Mesendoderm (in vitro differentiated cells): Measurements from ENCODE around the gene MAML3.
A peak's percentile ranks its signal among the peaks of the same experiment; 100 is the strongest.

Experiments
- DNase-seq: peaks from one replicate; pipeline ENCODE4 v3.0.0; 2013
- H2AK5ac ChIP-seq: 2 replicates; pipeline ENCODE4 v1.6.1; 2013; ENCODE audit warnings: low read length, inconsistent platforms
- H2BK120ac ChIP-seq: 2 replicates; pipeline ENCODE4 v1.6.1; 2013; ENCODE audit warnings: low read depth, mild to moderate bottlenecking, low read length, moderate library complexity, mixed read lengths
- H2BK15ac ChIP-seq: replicated peaks from 2 replicates; pipeline ENCODE4 v1.6.1; 2013; ENCODE audit warnings: low read depth, mild to moderate bottlenecking, moderate library complexity
- H2BK5ac ChIP-seq: 2 replicates; pipeline ENCODE4 v1.6.1; 2013; ENCODE audit warnings: low read length, inconsistent platforms
- H3K18ac ChIP-seq: 2 replicates; pipeline ENCODE4 v1.6.1; 2013; ENCODE audit warnings: mild to moderate bottlenecking, low read length, mixed read lengths
- H3K23ac ChIP-seq: one replicate; pipeline ENCODE4 v1.6.1; 2013; ENCODE audit warnings: low read length
- H3K27ac ChIP-seq: 2 replicates; pipeline ENCODE4 v1.5.1; 2013; ENCODE audit warnings: low read depth, mild to moderate bottlenecking, inconsistent platforms, low read length, moderate library complexity
- H3K27me3 ChIP-seq: 2 replicates; pipeline ENCODE4 v1.6.1; 2013; ENCODE audit warnings: low read length, control low read depth, mild to moderate bottlenecking, inconsistent platforms; ENCODE audit not compliant: insufficient read depth, poor library complexity
- H3K36me3 ChIP-seq: 2 replicates; pipeline ENCODE4 v1.6.1; 2013; ENCODE audit warnings: low read length, inconsistent platforms; ENCODE audit not compliant: control insufficient read depth, insufficient read depth
- H3K4ac ChIP-seq: one replicate; pipeline ENCODE4 v1.6.1; 2013; ENCODE audit warnings: low read depth, mild to moderate bottlenecking, low read length, moderate library complexity
- H3K4me1 ChIP-seq: 2 replicates; pipeline ENCODE4 v1.6.1; 2013; ENCODE audit warnings: low read depth, low read length, inconsistent platforms; ENCODE audit not compliant: control insufficient read depth
- H3K4me2 ChIP-seq: 2 replicates; pipeline ENCODE4 v1.6.1; 2013; ENCODE audit warnings: low read length
- H3K4me3 ChIP-seq: 2 replicates; pipeline ENCODE4 v1.5.1; 2013; ENCODE audit warnings: mild to moderate bottlenecking, low read length
- H3K56ac ChIP-seq: one replicate; pipeline ENCODE4 v1.6.1; 2013; ENCODE audit warnings: low read length
- H3K79me1 ChIP-seq: 2 replicates; pipeline ENCODE4 v1.6.1; 2013; ENCODE audit warnings: low read length, inconsistent platforms
- H3K79me2 ChIP-seq: 2 replicates; pipeline ENCODE4 v1.6.1; 2013; ENCODE audit warnings: mild to moderate bottlenecking, low read length; ENCODE audit not compliant: control insufficient read depth, insufficient read depth
- H3K9ac ChIP-seq: 2 replicates; pipeline ENCODE4 v1.6.1; 2013; ENCODE audit warnings: low read length, inconsistent platforms
- H4K5ac ChIP-seq: one replicate; pipeline ENCODE4 v1.6.1; 2013; ENCODE audit warnings: low read length
- H4K8ac ChIP-seq: one replicate; pipeline ENCODE4 v1.6.1; 2013; ENCODE audit warnings: low read depth, mild to moderate bottlenecking, control low read depth, low read length, moderate library complexity
- WGBS: extraction: QIAGEN DNeasy Blood & Tissue Kit; methylation state at CpG from one replicate; pipeline ENCODE4 v1.1.7; 2013; ENCODE audit warnings: low lambda C conversion rate, missing lambda C conversion rate; ENCODE audit not compliant: insufficient coverage; ENCODE audit errors: extremely low coverage; 5-methylcytosine and 5-hydroxymethylcytosine counted together

Gene MAML3

GRCh38 chr4:139694522-139695107, 459.4 kb downstream of the MAML3 start:
- H4K8ac ChIP-seq: no peak overlapping the region
- no peaks in the 10 kb centered on the region for H3K27me3 ChIP-seq
- no CpG with 5 or more reads among the region's 3 CpGs for WGBS
- no peak overlapping the region for H3K4me2 ChIP-seq
- no peak overlapping the region for H3K4me3 ChIP-seq
- H2BK5ac ChIP-seq: no peak overlapping the region
- H3K9ac ChIP-seq: no peak overlapping the region
- H2AK5ac ChIP-seq: no peak overlapping the region
- no peaks in the 10 kb centered on the region for H3K36me3 ChIP-seq
- DNase-seq: no peak
- H3K18ac ChIP-seq: no peak overlapping the region
- H3K79me2 ChIP-seq: no peaks in the 10 kb centered on the region
- no peak overlapping the region for H3K4ac ChIP-seq
- H3K23ac ChIP-seq: no peak overlapping the region
- no peak overlapping the region for H3K27ac ChIP-seq
- H2BK120ac ChIP-seq: no peak overlapping the region
- H3K79me1 ChIP-seq: no peaks in the 10 kb centered on the region
- no peak overlapping the region for H4K5ac ChIP-seq
- H3K4me1 ChIP-seq: no peaks in the 10 kb centered on the region
- H2BK15ac ChIP-seq: no peak overlapping the region
- no peak overlapping the region for H3K56ac ChIP-seq

GRCh38 chr4:139692309-139693012, 461.5 kb downstream of the MAML3 start:
- no peak overlapping the region for H2BK15ac ChIP-seq
- no peaks in the 10 kb centered on the region for H3K79me1 ChIP-seq
- no peak overlapping the region for H2BK120ac ChIP-seq
- no peak overlapping the region for H3K23ac ChIP-seq
- no peaks in the 10 kb centered on the region for H3K4me1 ChIP-seq
- no peak overlapping the region for H3K4me3 ChIP-seq
- DNase-seq: peak; percentile 61
- no peak overlapping the region for H2AK5ac ChIP-seq
- H3K36me3 ChIP-seq: no peaks in the 10 kb centered on the region
- no peaks in the 10 kb centered on the region for H3K27me3 ChIP-seq
- H3K56ac ChIP-seq: peak overlapping the region; percentile 47
- no peak overlapping the region for H4K8ac ChIP-seq
- no peak overlapping the region for H4K5ac ChIP-seq
- no peak overlapping the region for H3K9ac ChIP-seq
- no peak overlapping the region for H3K27ac ChIP-seq
- WGBS: no CpG with 5 or more reads among the region's 4 CpGs
- H3K18ac ChIP-seq: no peak overlapping the region
- no peak overlapping the region for H3K4ac ChIP-seq
- no peak overlapping the region for H2BK5ac ChIP-seq
- H3K4me2 ChIP-seq: no peak overlapping the region
- H3K79me2 ChIP-seq: no peaks in the 10 kb centered on the region

- H3K79me2 ChIP-seq: no peaks in the 10 kb centered on the region
- no peak overlapping the region for H4K5ac ChIP-seq
- no peaks in the 10 kb centered on the region for H3K27me3 ChIP-seq
- no peak overlapping the region for H3K18ac ChIP-seq
- no peak overlapping the region for H2AK5ac ChIP-seq
- no peak overlapping the region for H3K27ac ChIP-seq
- no peak overlapping the region for H3K4me3 ChIP-seq
- H3K23ac ChIP-seq: no peak overlapping the region
- H3K9ac ChIP-seq: no peak overlapping the region
- no peak overlapping the region for H2BK5ac ChIP-seq
- no peaks in the 10 kb centered on the region for H3K36me3 ChIP-seq
- no peak overlapping the region for H3K56ac ChIP-seq
- DNase-seq: no peak
- H2BK15ac ChIP-seq: no peak overlapping the region
- no peaks in the 10 kb centered on the region for H3K4me1 ChIP-seq
- no peak overlapping the region for H3K4me2 ChIP-seq
- H2BK120ac ChIP-seq: no peak overlapping the region
- no peaks in the 10 kb centered on the region for H3K79me1 ChIP-seq
- no peak overlapping the region for H4K8ac ChIP-seq
- no peak overlapping the region for H3K4ac ChIP-seq
These were observed 463.6 kb downstream of the MAML3 start for GRCh38 chr4:139690419-139690818.

- H3K4ac ChIP-seq: no peak overlapping the region
- H4K5ac ChIP-seq: no peak overlapping the region
- no peak overlapping the region for H3K4me2 ChIP-seq
- H3K79me2 ChIP-seq: no peaks in the 10 kb centered on the region
- no peak overlapping the region for H3K4me3 ChIP-seq
- H2BK15ac ChIP-seq: no peak overlapping the region
- H3K4me1 ChIP-seq: no peaks in the 10 kb centered on the region
- DNase-seq: no peak
- H2BK120ac ChIP-seq: no peak overlapping the region
- H4K8ac ChIP-seq: no peak overlapping the region
- H2BK5ac ChIP-seq: no peak overlapping the region
- H3K18ac ChIP-seq: no peak overlapping the region
- H3K79me1 ChIP-seq: peaks cover 2% of the 10 kb centered on the region
- H3K23ac ChIP-seq: no peak overlapping the region
- WGBS: no CpG with 5 or more reads among the region's 6 CpGs
- no peak overlapping the region for H3K27ac ChIP-seq
- no peak overlapping the region for H2AK5ac ChIP-seq
- no peaks in the 10 kb centered on the region for H3K27me3 ChIP-seq
- H3K36me3 ChIP-seq: no peaks in the 10 kb centered on the region
- no peak overlapping the region for H3K56ac ChIP-seq
- H3K9ac ChIP-seq: no peak overlapping the region
These were observed 464.8 kb downstream of the MAML3 start for GRCh38 chr4:139689093-139689722.

- Histone ChIP-seq H3K4me2 (no peak overlapping the region), H3K56ac (no peak overlapping the region), H3K23ac (no peak overlapping the region), H3K27ac (no peak overlapping the region), H3K4me3 (no peak overlapping the region), H4K8ac (no peak overlapping the region), H3K36me3 (no peaks in the 10 kb centered on the region), H3K79me2 (no peaks in the 10 kb centered on the region), H2BK15ac (no peak overlapping the region), H3K9ac (no peak overlapping the region), H3K4me1 (no peaks in the 10 kb centered on the region), H2BK120ac (no peak overlapping the region), H2BK5ac (no peak overlapping the region), H3K18ac (no peak overlapping the region), H4K5ac (no peak overlapping the region), H3K4ac (no peak overlapping the region), H2AK5ac (no peak overlapping the region), H3K27me3 (no peaks in the 10 kb centered on the region), H3K79me1 (peaks cover 2% of the 10 kb centered on the region)
- WGBS: no CpG with 5 or more reads among the region's 3 CpGs
- no peak for DNase-seq
These were observed 467.0 kb downstream of the MAML3 start for GRCh38 chr4:139686988-139687387.
